WTC11 (cell line): ENCODE measurements around the gene NHSL1.

Experiments used
- ATF2 ChIP-seq: sonication (generic); formaldehyde crosslinking; IDR thresholded peaks from 2 replicates; pipeline ENCODE4 v1.8.1; 2022; ENCODE audit warnings: low read depth, missing genetic modification reagents, borderline replicate concordance
- CTCF ChIP-seq: fragments of 200-600 bp; IDR thresholded peaks from 2 replicates; pipeline ENCODE4 v1.8.0; 2022; ENCODE audit warnings: antibody characterized with exemption
- JUN ChIP-seq: sonication (generic); formaldehyde crosslinking; IDR thresholded peaks from 2 replicates; pipeline ENCODE4 v1.8.0; 2023; ENCODE audit warnings: mild to moderate bottlenecking, missing genetic modification reagents

- TF ChIP-seq JUN (no peak), ATF2 (CRISPR knock-in tag) (no peak), CTCF (no peak)
Observed at GRCh38 chr6:138494312-138494711, 5.0 kb downstream of the NHSL1 start.
